Panc1 (cell line): Measurements from ENCODE around the gene FRY. TPM values are rescaled to one million over a fixed set of nuclear protein-coding genes. Genes with fewer than 3 reads are reported as not detected.

Experiments
- ATAC-seq: fragments of 200-7000 bp; cut with Tn5 transposase; 2 replicates; pipeline ENCODE4 v1.9.1; 2020; ENCODE audit warnings: mild to moderate bottlenecking, moderate library complexity
- BruUV-seq: library from RNA; stranded (reverse); fragments of 400-500 nt; replicated peaks from 2 replicates; lab custom pipeline; 2021; lab: Mats Ljungman, UMichigan
- CTCF ChIA-PET: fragments of 300-600 bp; sonication (Branson Sonifier 250); formaldehyde crosslinking; loops from one replicate; lab custom pipeline; 2022; ENCODE audit warnings: antibody characterized with exemption; lab: Charles Lee
- POLR2A ChIA-PET: fragments of 300-600 bp; sonication (Branson Sonifier 250); formaldehyde crosslinking; loops from one replicate; lab custom pipeline; 2022; ENCODE audit warnings: antibody characterized with exemption; lab: Charles Lee
- DNase-seq: peaks from one replicate; pipeline ENCODE4 v3.0.0-alpha.2; 2010; ENCODE audit warnings: low read depth, low spot score
- H3K27ac ChIP-seq: 2 replicates; pipeline ENCODE4 v1.5.1; 2011; ENCODE audit warnings: mild to moderate bottlenecking, low read length, inconsistent platforms
- H3K27me3 ChIP-seq: fragments of 200-500 bp; sonication (Bioruptor generic); 2 replicates; pipeline ENCODE4 v1.6.0; 2014; ENCODE audit warnings: low read length, inconsistent platforms; ENCODE audit not compliant: control insufficient read depth, insufficient read depth
- H3K36me3 ChIP-seq: fragments of 200-500 bp; sonication (Bioruptor generic); 2 replicates; pipeline ENCODE4 v1.5.1; 2014; ENCODE audit warnings: inconsistent platforms, mild to moderate bottlenecking, low read length, moderate library complexity; ENCODE audit not compliant: control insufficient read depth, insufficient read depth
- H3K4me1 ChIP-seq: 2 replicates; pipeline ENCODE4 v1.5.1; 2011; ENCODE audit warnings: inconsistent platforms, mild to moderate bottlenecking, low read length, moderate library complexity; ENCODE audit not compliant: control insufficient read depth, insufficient read depth
- H3K4me3 ChIP-seq, 2 experiments: 2 replicates each; pipeline ENCODE4 v1.5.1; 2011 to 2012; ENCODE audit warnings: low read depth in 2 of 2, low read length in 2 of 2, mild to moderate bottlenecking in 2 of 2, inconsistent platforms in 1 of 2, moderate library complexity in 1 of 2
- H3K9me3 ChIP-seq: fragments of 200-500 bp; sonication (Bioruptor generic); 2 replicates; pipeline ENCODE4 v1.5.1; 2014; ENCODE audit warnings: low read depth, mild to moderate bottlenecking, inconsistent platforms, low read length, moderate library complexity; ENCODE audit not compliant: control insufficient read depth, insufficient read depth
- CTCF ChIP-seq: fragments of 450-650 bp; IDR thresholded peaks from 2 replicates; pipeline ENCODE4 v1.5.1; 2017; ENCODE audit warnings: mild to moderate bottlenecking
- POLR2AphosphoS5 ChIP-seq: IDR thresholded peaks from 2 replicates; pipeline ENCODE4 v1.6.1; 2012; ENCODE audit warnings: mild to moderate bottlenecking, low read depth, low read length, moderate library complexity
- SIN3A ChIP-seq: IDR thresholded peaks from 2 replicates; pipeline ENCODE4 v1.6.1; 2012; ENCODE audit warnings: low read depth, mild to moderate bottlenecking, low read length, moderate library complexity, borderline replicate concordance; ENCODE audit not compliant: insufficient read depth
- TCF7L2 ChIP-seq: IDR thresholded peaks from 2 replicates; pipeline ENCODE4 v1.6.1; 2011; ENCODE audit warnings: mild to moderate bottlenecking, low read depth, low read length, inconsistent platforms
- in situ Hi-C: cut with HindIII; loops from 2 replicates; pipeline ENCODE4 v1.10.0; 2016; ENCODE audit warnings: low sequenced_read_pairs, low pct_unique_long_range_greater_than_20kb
- intact Hi-C: fragments of 100-400 bp; cut with micrococcal nuclease; formaldehyde crosslinking; loops from one replicate; pipeline ENCODE4 v1.10.0; 2022; ENCODE audit not compliant: unreplicated experiment
- total RNA-seq: library from RNA; stranded (reverse); gene quantifications from one replicate; pipeline ENCODE4 v1.2.1, GENCODE V29; 2021; ENCODE audit not compliant: unreplicated experiment
- TF ChIP-seq, protein P1 (sequence below), 2 experiments: IDR thresholded peaks; 2 replicates each; pipeline ENCODE4 v1.6.1; 2011 to 2012; ENCODE audit warnings: low read depth in 2 of 2, control low read depth in 1 of 2, low read length in 1 of 2, mild to moderate bottlenecking in 1 of 2, moderate library complexity in 1 of 2; ENCODE audit not compliant: insufficient read depth in 1 of 2

Gene FRY
- total RNA-seq, 1 experiment from 2014 or later: 0.18 TPM

- H3K36me3 ChIP-seq: no peaks in the 10 kb centered on the region
- no peaks in the 10 kb centered on the region for H3K27me3 ChIP-seq
- no peak overlapping the region for H3K27ac ChIP-seq
- no peaks in the 10 kb centered on the region for H3K9me3 ChIP-seq
- ChIA-PET CTCF (no interaction called here), POLR2A (no interaction called here)
- ATAC-seq: no peak
- no TSS peak for BruUV-seq
- intact Hi-C loops: no loop called here
- TF ChIP-seq, protein P1, sequence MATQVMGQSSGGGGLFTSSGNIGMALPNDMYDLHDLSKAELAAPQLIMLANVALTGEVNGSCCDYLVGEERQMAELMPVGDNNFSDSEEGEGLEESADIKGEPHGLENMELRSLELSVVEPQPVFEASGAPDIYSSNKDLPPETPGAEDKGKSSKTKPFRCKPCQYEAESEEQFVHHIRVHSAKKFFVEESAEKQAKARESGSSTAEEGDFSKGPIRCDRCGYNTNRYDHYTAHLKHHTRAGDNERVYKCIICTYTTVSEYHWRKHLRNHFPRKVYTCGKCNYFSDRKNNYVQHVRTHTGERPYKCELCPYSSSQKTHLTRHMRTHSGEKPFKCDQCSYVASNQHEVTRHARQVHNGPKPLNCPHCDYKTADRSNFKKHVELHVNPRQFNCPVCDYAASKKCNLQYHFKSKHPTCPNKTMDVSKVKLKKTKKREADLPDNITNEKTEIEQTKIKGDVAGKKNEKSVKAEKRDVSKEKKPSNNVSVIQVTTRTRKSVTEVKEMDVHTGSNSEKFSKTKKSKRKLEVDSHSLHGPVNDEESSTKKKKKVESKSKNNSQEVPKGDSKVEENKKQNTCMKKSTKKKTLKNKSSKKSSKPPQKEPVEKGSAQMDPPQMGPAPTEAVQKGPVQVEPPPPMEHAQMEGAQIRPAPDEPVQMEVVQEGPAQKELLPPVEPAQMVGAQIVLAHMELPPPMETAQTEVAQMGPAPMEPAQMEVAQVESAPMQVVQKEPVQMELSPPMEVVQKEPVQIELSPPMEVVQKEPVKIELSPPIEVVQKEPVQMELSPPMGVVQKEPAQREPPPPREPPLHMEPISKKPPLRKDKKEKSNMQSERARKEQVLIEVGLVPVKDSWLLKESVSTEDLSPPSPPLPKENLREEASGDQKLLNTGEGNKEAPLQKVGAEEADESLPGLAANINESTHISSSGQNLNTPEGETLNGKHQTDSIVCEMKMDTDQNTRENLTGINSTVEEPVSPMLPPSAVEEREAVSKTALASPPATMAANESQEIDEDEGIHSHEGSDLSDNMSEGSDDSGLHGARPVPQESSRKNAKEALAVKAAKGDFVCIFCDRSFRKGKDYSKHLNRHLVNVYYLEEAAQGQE (IDR thresholded peaks at IDR 0.05; ENCODE audit: insufficient read depth in 1 of 2, low read depth in 2 of 2, low read length in 1 of 2): no peak
- TF ChIP-seq CTCF (no peak), TCF7L2 (no peak), SIN3A (no peak), POLR2AphosphoS5 (no peak)
- no peaks in the 10 kb centered on the region for H3K4me1 ChIP-seq
- in situ Hi-C loops: no loop called here
- H3K4me3 ChIP-seq: no peak overlapping the region
- DNase-seq: no peak
Observed at GRCh38 chr13:32036126-32036695, 4.6 kb downstream of the FRY start.

- Histone ChIP-seq H3K9me3 (no peaks in the 10 kb centered on the region), H3K27me3 (no peaks in the 10 kb centered on the region), H3K27ac (no peak overlapping the region), H3K4me3 (no peak overlapping the region), H3K4me1 (no peaks in the 10 kb centered on the region), H3K36me3 (no peaks in the 10 kb centered on the region)
- ChIA-PET CTCF (interaction anchor here (0.6 kb wide), 1 partner anchor 139 kb away, joined by 7 read pairs; no protein-coding TSS in a partner anchor), POLR2A (no interaction called here)
- in situ Hi-C loops (no loop called here), intact Hi-C loops (no loop called here)
- no peak for DNase-seq
- TF ChIP-seq, protein P1 (IDR thresholded peaks at IDR 0.05; ENCODE audit: insufficient read depth in 1 of 2, low read depth in 2 of 2, low read length in 1 of 2): no peak
- TF ChIP-seq TCF7L2: no peak
- TF ChIP-seq CTCF: no peak
- no TSS peak for BruUV-seq
- ATAC-seq: no peak
Observed at GRCh38 chr13:32036757-32037156, 5.2 kb downstream of the FRY start.
